A673 (cell line): ENCODE measurements around the gene LGALS3BP. TPM values are rescaled to one million over a fixed set of nuclear protein-coding genes. Genes with fewer than 3 reads are reported as not detected.

Experiments
- BruUV-seq: library from RNA; stranded (reverse); fragments of 400-500 nt; replicated peaks from 2 replicates; lab custom pipeline; 2021; lab: Mats Ljungman, UMichigan
- CTCF ChIA-PET: fragments of 300-600 bp; sonication (Branson Sonifier 250); formaldehyde crosslinking; loops from one replicate; lab custom pipeline; 2022; ENCODE audit warnings: antibody characterized with exemption; lab: Charles Lee
- POLR2A ChIA-PET: fragments of 300-600 bp; sonication (Branson Sonifier 250); formaldehyde crosslinking; loops from one replicate; lab custom pipeline; 2022; ENCODE audit warnings: antibody characterized with exemption; ENCODE audit not compliant: low non-redundant PET; lab: Charles Lee
- DNase-seq: peaks from one replicate; pipeline ENCODE4 v3.0.0-alpha.2; 2015; ENCODE audit warnings: low spot score
- H3K27ac ChIP-seq: fragments of 200-600 bp; sonication (generic); 2 replicates; pipeline ENCODE4 v1.5.1; 2016; ENCODE audit warnings: mixed run types, low read depth, mild to moderate bottlenecking, mixed read lengths, antibody characterized with exemption, low read length; ENCODE audit not compliant: poor library complexity, severe bottlenecking
- H3K27me3 ChIP-seq: fragments of 200-600 bp; sonication (generic); replicated peaks from 2 replicates; pipeline ENCODE4 v1.6.1; 2017; ENCODE audit warnings: mixed run types, low read depth, mild to moderate bottlenecking, mixed read lengths, antibody characterized with exemption, low read length; ENCODE audit not compliant: insufficient read depth, poor library complexity
- H3K36me3 ChIP-seq: fragments of 200-600 bp; sonication (generic); 2 replicates; pipeline ENCODE4 v1.6.1; 2016; ENCODE audit warnings: mixed run types, mild to moderate bottlenecking, mixed read lengths, antibody characterized with exemption, low read length; ENCODE audit not compliant: insufficient read depth, poor library complexity, severe bottlenecking
- H3K4me1 ChIP-seq: fragments of 200-600 bp; sonication (generic); 2 replicates; pipeline ENCODE4 v1.6.1; 2017; ENCODE audit warnings: mixed run types, mild to moderate bottlenecking, mixed read lengths, antibody characterized with exemption, low read length; ENCODE audit not compliant: insufficient read depth, poor library complexity, severe bottlenecking
- H3K4me3 ChIP-seq: fragments of 200-600 bp; sonication (generic); 2 replicates; pipeline ENCODE4 v1.5.1; 2016; ENCODE audit warnings: low read depth, mixed run types, mild to moderate bottlenecking, mixed read lengths, low read length; ENCODE audit not compliant: poor library complexity, severe bottlenecking
- H3K9me3 ChIP-seq: fragments of 200-600 bp; sonication (generic); 2 replicates; pipeline ENCODE4 v1.6.1; 2016; ENCODE audit warnings: mixed run types, low read depth, mild to moderate bottlenecking, mixed read lengths, antibody characterized with exemption, low read length; ENCODE audit not compliant: poor library complexity, severe bottlenecking
- EZH2 ChIP-seq: fragments of 200-600 bp; sonication (generic); IDR thresholded peaks from 2 replicates; pipeline ENCODE4 v1.6.1; 2017; ENCODE audit warnings: borderline replicate concordance, low read depth, mild to moderate bottlenecking, mixed read lengths, antibody characterized with exemption, low read length; ENCODE audit not compliant: poor library complexity, severe bottlenecking
- intact Hi-C: fragments of 100-400 bp; cut with micrococcal nuclease; formaldehyde crosslinking; loops from one replicate; pipeline ENCODE4 v1.10.0; 2022; ENCODE audit not compliant: unreplicated experiment
- total RNA-seq: library from RNA; stranded (reverse); gene quantifications from 2 replicates; pipeline ENCODE4 v1.2.3, GENCODE V29; 2021
- TF ChIP-seq, protein P1 (sequence below): fragments of 300-800, 200-600 bp; sonication (generic); conservative IDR thresholded peaks from 2 replicates; pipeline ENCODE4 v1.5.1; 2017; ENCODE audit warnings: low read depth, mild to moderate bottlenecking, antibody characterized with exemption, low read length, moderate library complexity, mixed read lengths

Gene LGALS3BP
- total RNA-seq, 1 experiment from 2014 or later, result 295 TPM

- TF ChIP-seq, protein P1, sequence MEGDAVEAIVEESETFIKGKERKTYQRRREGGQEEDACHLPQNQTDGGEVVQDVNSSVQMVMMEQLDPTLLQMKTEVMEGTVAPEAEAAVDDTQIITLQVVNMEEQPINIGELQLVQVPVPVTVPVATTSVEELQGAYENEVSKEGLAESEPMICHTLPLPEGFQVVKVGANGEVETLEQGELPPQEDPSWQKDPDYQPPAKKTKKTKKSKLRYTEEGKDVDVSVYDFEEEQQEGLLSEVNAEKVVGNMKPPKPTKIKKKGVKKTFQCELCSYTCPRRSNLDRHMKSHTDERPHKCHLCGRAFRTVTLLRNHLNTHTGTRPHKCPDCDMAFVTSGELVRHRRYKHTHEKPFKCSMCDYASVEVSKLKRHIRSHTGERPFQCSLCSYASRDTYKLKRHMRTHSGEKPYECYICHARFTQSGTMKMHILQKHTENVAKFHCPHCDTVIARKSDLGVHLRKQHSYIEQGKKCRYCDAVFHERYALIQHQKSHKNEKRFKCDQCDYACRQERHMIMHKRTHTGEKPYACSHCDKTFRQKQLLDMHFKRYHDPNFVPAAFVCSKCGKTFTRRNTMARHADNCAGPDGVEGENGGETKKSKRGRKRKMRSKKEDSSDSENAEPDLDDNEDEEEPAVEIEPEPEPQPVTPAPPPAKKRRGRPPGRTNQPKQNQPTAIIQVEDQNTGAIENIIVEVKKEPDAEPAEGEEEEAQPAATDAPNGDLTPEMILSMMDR, result no peak
- TF ChIP-seq EZH2, result no peak
- BruUV-seq, result no TSS peak
- DNase-seq, result no peak
- Histone ChIP-seq H3K9me3 (no peaks in the 10 kb centered on the region), H3K4me3 (no peak overlapping the region), H3K27ac (peak overlapping the region; percentile 32), H3K4me1 (peaks cover 37% of the 10 kb centered on the region), H3K27me3 (no peaks in the 10 kb centered on the region), H3K36me3 (peaks cover 32% of the 10 kb centered on the region)
- ChIA-PET POLR2A (no interaction called here), CTCF (no interaction called here)
- intact Hi-C loops, result no loop called here
Observed at GRCh38 chr17:78976907-78977680, 2.6 kb downstream of the LGALS3BP start.

DNA sequence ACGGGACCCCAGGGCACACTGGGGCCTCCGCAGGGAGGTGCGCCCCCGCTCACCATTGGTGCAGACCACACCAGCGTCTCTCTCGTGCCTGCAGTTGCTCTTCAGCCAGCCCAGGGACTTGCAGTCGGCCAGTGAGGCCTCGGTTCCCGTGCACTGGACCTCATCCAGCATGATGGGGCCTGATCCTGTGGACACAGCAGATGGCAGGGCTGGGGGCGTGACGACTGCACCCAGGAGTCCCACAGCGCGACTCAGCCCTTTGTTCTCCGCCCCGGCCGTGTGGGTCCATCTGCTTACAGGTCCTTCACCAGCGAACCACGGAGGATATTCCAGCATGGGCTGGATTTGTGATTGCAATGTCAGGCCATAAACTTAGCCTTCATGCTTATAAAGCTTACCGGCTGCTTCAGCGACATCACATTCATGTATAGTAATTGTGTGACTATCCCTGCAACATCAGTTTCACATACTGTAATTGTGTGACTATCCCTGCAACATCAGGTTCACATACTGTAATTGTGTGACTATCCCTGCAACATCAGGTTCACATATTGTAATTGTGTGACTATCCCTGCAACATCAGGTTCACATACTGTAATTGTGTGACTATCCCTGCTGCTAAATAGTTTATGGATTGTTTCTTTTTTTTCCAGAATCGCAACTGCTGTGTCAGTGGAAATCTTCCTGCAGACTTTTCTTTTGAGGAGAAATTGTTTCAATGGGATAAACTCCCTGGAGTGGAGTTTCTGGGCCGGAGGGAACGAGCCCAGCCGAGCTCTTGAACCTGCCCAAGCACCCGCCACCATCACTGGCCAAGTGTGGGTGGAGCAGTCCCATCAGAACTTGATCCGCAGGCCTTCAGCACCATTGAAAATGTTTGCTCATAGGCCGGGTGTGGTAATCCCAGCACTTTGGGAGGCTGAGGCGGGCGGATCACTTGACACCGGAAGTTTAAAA is 4.8 kb downstream of the LGALS3BP start:
- ChIA-PET POLR2A (no interaction called here), CTCF (interaction anchor here (0.5 kb wide), 1 partner anchor 129 kb away, joined by 11 read pairs; no protein-coding TSS in a partner anchor)
- no TSS peak for BruUV-seq
- DNase-seq, result peak; percentile 28
- H3K27me3 ChIP-seq, result no peaks in the 10 kb centered on the region
- no peak overlapping the region for H3K4me3 ChIP-seq
- H3K9me3 ChIP-seq, result no peaks in the 10 kb centered on the region
- peaks cover 31% of the 10 kb centered on the region for H3K4me1 ChIP-seq
- H3K36me3 ChIP-seq, result peaks cover 43% of the 10 kb centered on the region
- H3K27ac ChIP-seq, result no peak overlapping the region
- intact Hi-C loops, result no loop called here
- no peak for TF ChIP-seq EZH2
- TF ChIP-seq, protein P1, result no peak

DNA sequence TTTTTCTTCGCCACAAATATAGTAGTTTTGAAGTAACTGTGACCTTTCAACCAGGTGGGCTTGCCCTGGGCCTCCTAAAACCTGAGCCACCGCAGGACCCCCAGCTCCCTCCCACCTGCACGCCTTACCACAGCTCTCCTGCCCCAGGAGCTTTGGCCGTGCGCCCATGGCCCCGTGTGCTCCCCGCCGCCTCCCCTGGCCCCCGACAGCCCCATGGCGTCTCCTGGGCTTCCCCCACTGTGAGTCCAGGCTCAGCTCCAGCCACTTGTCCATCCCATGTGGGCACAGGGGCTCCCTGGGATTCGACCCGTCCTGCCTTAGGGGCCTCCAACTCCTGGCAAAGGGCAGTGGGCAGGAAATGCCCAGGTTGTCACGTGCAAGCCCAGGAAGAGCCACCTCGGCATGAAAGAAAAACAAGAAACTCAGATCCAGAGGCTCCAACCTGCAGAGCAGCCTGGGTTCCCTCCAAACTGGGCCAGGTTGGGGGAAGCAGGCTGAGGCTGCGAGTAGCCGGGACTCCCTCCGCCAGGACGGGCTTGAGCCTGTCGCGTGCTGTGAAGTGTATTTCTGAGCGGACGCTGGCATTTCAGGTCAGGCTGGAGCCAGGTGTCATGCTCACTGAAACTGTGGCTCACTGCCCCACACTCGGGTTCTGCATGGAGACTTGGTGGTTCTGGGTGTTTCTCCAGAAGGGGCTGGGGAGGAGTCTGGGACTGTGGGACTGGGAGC is 5.8 kb downstream of the LGALS3BP start:
- intact Hi-C loops, result no loop called here
- H3K27me3 ChIP-seq, result no peaks in the 10 kb centered on the region
- peak overlapping the region; percentile 20 for H3K27ac ChIP-seq
- ChIA-PET POLR2A (no interaction called here), CTCF (no interaction called here)
- H3K36me3 ChIP-seq, result peaks cover 50% of the 10 kb centered on the region
- BruUV-seq, result no TSS peak
- no peaks in the 10 kb centered on the region for H3K9me3 ChIP-seq
- no peak for TF ChIP-seq EZH2
- TF ChIP-seq, protein P1, result no peak
- no peak overlapping the region for H3K4me3 ChIP-seq
- H3K4me1 ChIP-seq, result peaks cover 31% of the 10 kb centered on the region
- DNase-seq, result no peak
